Measurements from ENCODE around the gene RING1. TPM values are rescaled to one million over a fixed set of nuclear protein-coding genes. Genes with fewer than 3 reads are reported as not detected.

Gene RING1
- total RNA-seq, 2 experiments from 2014 or later = 27.1 to 28.6 TPM

DNA sequence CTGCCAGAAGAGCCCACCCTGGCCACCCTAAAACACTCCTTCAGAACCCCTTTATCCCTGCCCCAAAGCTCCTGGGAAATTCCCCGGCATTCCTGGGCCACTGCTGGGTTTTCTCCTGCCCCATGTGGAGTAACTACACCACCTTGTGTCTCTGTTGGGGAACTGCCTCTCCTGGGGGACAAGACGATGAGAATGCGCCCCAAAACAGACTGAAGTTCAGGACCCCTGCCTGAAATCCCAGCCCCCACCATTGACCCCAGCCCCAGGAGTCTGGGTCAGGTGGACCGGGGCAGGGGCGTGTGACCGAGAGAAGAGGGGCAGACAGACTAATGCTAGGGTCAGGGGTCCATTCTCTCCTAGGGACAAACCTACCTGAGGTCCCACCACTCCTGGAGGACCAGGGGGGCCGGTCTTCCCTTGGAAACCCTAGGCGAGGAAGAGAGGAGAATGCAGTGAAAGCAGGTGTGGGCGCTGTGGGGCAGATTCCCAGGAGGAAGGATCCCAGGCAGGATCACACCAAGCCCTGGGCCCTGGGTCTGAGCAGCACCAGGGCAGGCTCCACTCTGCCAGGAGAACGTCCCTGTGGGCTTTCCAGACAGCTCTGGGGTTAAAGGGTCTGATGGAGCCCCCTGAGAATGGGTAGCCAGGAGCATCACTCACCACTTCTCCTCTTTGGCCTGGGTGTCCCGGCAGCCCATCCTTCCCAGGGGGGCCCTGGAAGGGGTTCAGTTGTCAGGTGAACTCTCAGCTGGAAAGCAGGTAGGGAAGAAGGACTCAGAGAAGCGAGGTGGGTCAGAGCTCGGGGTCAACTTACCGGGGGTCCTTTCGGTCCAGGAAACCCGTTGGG lies 35.4 kb upstream of the RING1 start:
- TF ChIP-seq, protein P1, sequence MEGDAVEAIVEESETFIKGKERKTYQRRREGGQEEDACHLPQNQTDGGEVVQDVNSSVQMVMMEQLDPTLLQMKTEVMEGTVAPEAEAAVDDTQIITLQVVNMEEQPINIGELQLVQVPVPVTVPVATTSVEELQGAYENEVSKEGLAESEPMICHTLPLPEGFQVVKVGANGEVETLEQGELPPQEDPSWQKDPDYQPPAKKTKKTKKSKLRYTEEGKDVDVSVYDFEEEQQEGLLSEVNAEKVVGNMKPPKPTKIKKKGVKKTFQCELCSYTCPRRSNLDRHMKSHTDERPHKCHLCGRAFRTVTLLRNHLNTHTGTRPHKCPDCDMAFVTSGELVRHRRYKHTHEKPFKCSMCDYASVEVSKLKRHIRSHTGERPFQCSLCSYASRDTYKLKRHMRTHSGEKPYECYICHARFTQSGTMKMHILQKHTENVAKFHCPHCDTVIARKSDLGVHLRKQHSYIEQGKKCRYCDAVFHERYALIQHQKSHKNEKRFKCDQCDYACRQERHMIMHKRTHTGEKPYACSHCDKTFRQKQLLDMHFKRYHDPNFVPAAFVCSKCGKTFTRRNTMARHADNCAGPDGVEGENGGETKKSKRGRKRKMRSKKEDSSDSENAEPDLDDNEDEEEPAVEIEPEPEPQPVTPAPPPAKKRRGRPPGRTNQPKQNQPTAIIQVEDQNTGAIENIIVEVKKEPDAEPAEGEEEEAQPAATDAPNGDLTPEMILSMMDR (IDR thresholded peaks at IDR 0.05) = peak; percentile 20
- intact Hi-C loops (cut with DNase I, micrococcal nuclease) = no loop called here
- Histone ChIP-seq H3K4me1 (ENCODE audit: insufficient read depth, low read length) (no peaks in the 10 kb centered on the region), H3K27me3 (ENCODE audit: control insufficient read depth in 1 of 2, insufficient read depth in 2 of 2, low read length in 2 of 2) (peaks cover 0 to 3% of the 10 kb centered on the region in 2 experiments), H3K9me3 (ENCODE audit: control insufficient read depth in 1 of 2, insufficient read depth in 1 of 2, low read length in 2 of 2) (no peaks in the 10 kb centered on the region), H3K27ac (ENCODE audit: low read depth in 1 of 2, low read length in 2 of 2) (no peak overlapping the region), H3K36me3 (ENCODE audit: insufficient read depth, low read length) (no peaks in the 10 kb centered on the region), H3K4me3 (ENCODE audit: low read length) (no peak overlapping the region)
- Mint-ChIP-seq H3K4me1 (ENCODE audit: low read depth) (no peaks in the 10 kb centered on the region), H3K36me3 (ENCODE audit: low read depth) (no peaks in the 10 kb centered on the region), H3K9me3 (no peaks in the 10 kb centered on the region), H3K27me3 (peaks cover 11% of the 10 kb centered on the region), H3K4me3 (no peak overlapping the region), H3K27ac (no peak overlapping the region)
- CTCF ChIA-PET = no interaction called here
- DNase-seq (peak in 2 of 14 experiments; percentile 13 to 38), ATAC-seq (ENCODE audit: poor library complexity) (no peak)
- POLR2A ChIA-PET = interaction anchor here (1.1 kb wide), 1 partner anchor 201 kb away, joined by 3 read pairs; no protein-coding TSS in a partner anchor

GRCh38 chr6:33173535-33174180 lies 34.6 kb upstream of the RING1 start:
- Mint-ChIP-seq H3K27ac (no peak overlapping the region), H3K36me3 (ENCODE audit: low read depth) (no peaks in the 10 kb centered on the region), H3K9me3 (no peaks in the 10 kb centered on the region), H3K4me3 (no peak overlapping the region), H3K27me3 (peaks cover 11% of the 10 kb centered on the region), H3K4me1 (ENCODE audit: low read depth) (no peaks in the 10 kb centered on the region)
- peaks cover 0 to 3% of the 10 kb centered on the region in 2 experiments for H3K27me3 ChIP-seq (ENCODE audit: control insufficient read depth in 1 of 2, insufficient read depth in 2 of 2, low read length in 2 of 2)
- ATAC-seq (ENCODE audit: poor library complexity) (no peak), DNase-seq (no peak)
- intact Hi-C loops (cut with DNase I, micrococcal nuclease) = no loop called here
- no peaks in the 10 kb centered on the region for H3K36me3 ChIP-seq (ENCODE audit: insufficient read depth, low read length)
- H3K4me1 ChIP-seq (ENCODE audit: insufficient read depth, low read length) = no peaks in the 10 kb centered on the region
- H3K27ac ChIP-seq (ENCODE audit: low read depth in 1 of 2, low read length in 2 of 2) = no peak overlapping the region
- H3K4me3 ChIP-seq (ENCODE audit: low read length) = no peak overlapping the region
- ChIA-PET POLR2A (no interaction called here), CTCF (no interaction called here)
- no peaks in the 10 kb centered on the region for H3K9me3 ChIP-seq (ENCODE audit: control insufficient read depth in 1 of 2, insufficient read depth in 1 of 2, low read length in 2 of 2)
- TF ChIP-seq, protein P1 (IDR thresholded peaks at IDR 0.05) = no peak

GRCh38 chr6:33174784-33175183 lies 33.5 kb upstream of the RING1 start:
- ChIA-PET CTCF (no interaction called here), POLR2A (no interaction called here)
- Histone ChIP-seq H3K27ac (ENCODE audit: low read depth in 1 of 2, low read length in 2 of 2) (no peak overlapping the region), H3K9me3 (ENCODE audit: control insufficient read depth in 1 of 2, insufficient read depth in 1 of 2, low read length in 2 of 2) (no peaks in the 10 kb centered on the region), H3K4me1 (ENCODE audit: insufficient read depth, low read length) (no peaks in the 10 kb centered on the region), H3K4me3 (ENCODE audit: low read length) (no peak overlapping the region), H3K36me3 (ENCODE audit: insufficient read depth, low read length) (no peaks in the 10 kb centered on the region), H3K27me3 (ENCODE audit: control insufficient read depth in 1 of 2, insufficient read depth in 2 of 2, low read length in 2 of 2) (peaks cover 0 to 3% of the 10 kb centered on the region in 2 experiments)
- H3K4me1 Mint-ChIP-seq (ENCODE audit: low read depth) = no peaks in the 10 kb centered on the region
- no peak overlapping the region for H3K27ac Mint-ChIP-seq
- ATAC-seq (ENCODE audit: poor library complexity) (no peak), DNase-seq (no peak)
- intact Hi-C loops (cut with DNase I, micrococcal nuclease) = no loop called here
- no peaks in the 10 kb centered on the region for H3K9me3 Mint-ChIP-seq
- H3K36me3 Mint-ChIP-seq (ENCODE audit: low read depth) = no peaks in the 10 kb centered on the region
- peaks cover 11% of the 10 kb centered on the region for H3K27me3 Mint-ChIP-seq
- H3K4me3 Mint-ChIP-seq = no peak overlapping the region
- TF ChIP-seq, protein P1 (IDR thresholded peaks at IDR 0.05) = no peak
